Smooth muscle cell (in vitro differentiated cells): ENCODE results near the gene CLEC4M. TPM values are rescaled to one million over a fixed set of nuclear protein-coding genes. Genes with fewer than 3 reads are reported as not detected.

Source experiments
- DNase-seq: peaks from one replicate; lab custom pipeline; 2025; ENCODE audit not compliant: unreplicated experiment; lab: John Stamatoyannopoulos, UW
- H2AFZ ChIP-seq: fragments of 200-600 bp; sonication (generic); 2 replicates; pipeline ENCODE4 v1.6.0; 2016; ENCODE audit warnings: antibody characterized with exemption, low read depth, mild to moderate bottlenecking
- H3F3A ChIP-seq: fragments of 200-600 bp; sonication (generic); 2 replicates; pipeline ENCODE4 v1.6.0; 2017; ENCODE audit warnings: antibody characterized with exemption, low read depth
- H3K27ac ChIP-seq: fragments of 200-600 bp; sonication (generic); 2 replicates; pipeline ENCODE4 v1.5.1; 2016; ENCODE audit warnings: low read depth, mild to moderate bottlenecking
- H3K27me3 ChIP-seq: fragments of 200-600 bp; sonication (generic); 2 replicates; pipeline ENCODE4 v1.6.1; 2016; ENCODE audit warnings: low read depth, mild to moderate bottlenecking
- H3K36me3 ChIP-seq: fragments of 200-600 bp; sonication (generic); 2 replicates; pipeline ENCODE4 v1.5.1; 2016; ENCODE audit warnings: low read depth
- H3K4me1 ChIP-seq: fragments of 200-600 bp; sonication (generic); 2 replicates; pipeline ENCODE4 v1.5.1; 2016; ENCODE audit warnings: low read depth
- H3K4me2 ChIP-seq: fragments of 200-600 bp; sonication (generic); 2 replicates; pipeline ENCODE4 v1.6.0; 2016; ENCODE audit warnings: mild to moderate bottlenecking
- H3K4me3 ChIP-seq: fragments of 200-600 bp; sonication (generic); 2 replicates; pipeline ENCODE4 v1.5.1; 2016; ENCODE audit warnings: mild to moderate bottlenecking
- H3K79me2 ChIP-seq: fragments of 200-600 bp; sonication (generic); 2 replicates; pipeline ENCODE4 v1.6.0; 2016; ENCODE audit warnings: low read depth, mild to moderate bottlenecking
- H3K9ac ChIP-seq: fragments of 200-600 bp; sonication (generic); 2 replicates; pipeline ENCODE4 v1.6.0; 2016; ENCODE audit warnings: low read depth
- H3K9me3 ChIP-seq: fragments of 200-600 bp; sonication (generic); replicated peaks from 2 replicates; pipeline ENCODE4 v1.5.1; 2016; ENCODE audit warnings: low read depth
- H4K20me1 ChIP-seq: fragments of 200-600 bp; sonication (generic); 2 replicates; pipeline ENCODE4 v1.6.0; 2016; ENCODE audit warnings: low read depth
- WGBS: methylation state at CpG from one replicate; pipeline ENCODE4 v1.1.7; 2016; ENCODE audit warnings: low lambda C conversion rate; 5-methylcytosine and 5-hydroxymethylcytosine counted together
- polyA plus RNA-seq: library from polyadenylated mRNA; unstranded; fragments of >200 nt; fragmentation: Nextera tagmentation; extraction: Ambion mirVana; gene quantifications from 2 replicates; pipeline ENCODE4 v1.2.1, GENCODE V29; 2016
- total RNA-seq: library from RNA; depleted of rRNA; stranded (reverse); fragments of >200 nt; gene quantifications from 2 replicates; pipeline ENCODE4 v1.2.3, GENCODE V29; 2014
- TF ChIP-seq, protein P1 (sequence below): fragments of 200-600 bp; sonication (generic); IDR thresholded peaks from 2 replicates; pipeline ENCODE4 v1.5.1; 2017; ENCODE audit warnings: borderline replicate concordance, mild to moderate bottlenecking, antibody characterized with exemption; ENCODE audit not compliant: insufficient read depth, poor library complexity, severe bottlenecking

Gene CLEC4M
- total and polyA plus RNA-seq, 2 experiments from 2014 or later: not detected

DNA sequence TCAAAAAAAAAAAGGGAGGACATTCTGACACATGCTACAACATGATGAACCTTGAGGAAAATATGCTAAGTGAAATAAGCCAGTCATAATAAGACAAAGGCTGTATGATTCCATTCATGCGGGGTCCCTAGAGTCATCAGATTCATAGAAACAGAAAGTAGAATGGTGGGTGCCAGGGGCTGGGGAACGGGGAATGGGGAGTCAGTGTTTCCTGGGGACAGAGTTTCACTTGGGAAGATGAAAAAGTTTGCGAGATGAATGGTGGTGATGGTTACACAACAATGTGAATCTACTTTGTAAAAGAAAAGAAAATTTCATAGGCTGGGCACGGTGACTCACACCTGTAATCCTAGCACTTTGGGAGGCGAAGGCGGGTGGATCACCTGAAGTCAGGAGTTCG, 25.0 kb upstream of the CLEC4M start:
- H3K9ac ChIP-seq: no peak overlapping the region
- no peaks in the 10 kb centered on the region for H3F3A ChIP-seq
- H3K4me3 ChIP-seq: no peak overlapping the region
- H4K20me1 ChIP-seq: no peaks in the 10 kb centered on the region
- TF ChIP-seq, protein P1, sequence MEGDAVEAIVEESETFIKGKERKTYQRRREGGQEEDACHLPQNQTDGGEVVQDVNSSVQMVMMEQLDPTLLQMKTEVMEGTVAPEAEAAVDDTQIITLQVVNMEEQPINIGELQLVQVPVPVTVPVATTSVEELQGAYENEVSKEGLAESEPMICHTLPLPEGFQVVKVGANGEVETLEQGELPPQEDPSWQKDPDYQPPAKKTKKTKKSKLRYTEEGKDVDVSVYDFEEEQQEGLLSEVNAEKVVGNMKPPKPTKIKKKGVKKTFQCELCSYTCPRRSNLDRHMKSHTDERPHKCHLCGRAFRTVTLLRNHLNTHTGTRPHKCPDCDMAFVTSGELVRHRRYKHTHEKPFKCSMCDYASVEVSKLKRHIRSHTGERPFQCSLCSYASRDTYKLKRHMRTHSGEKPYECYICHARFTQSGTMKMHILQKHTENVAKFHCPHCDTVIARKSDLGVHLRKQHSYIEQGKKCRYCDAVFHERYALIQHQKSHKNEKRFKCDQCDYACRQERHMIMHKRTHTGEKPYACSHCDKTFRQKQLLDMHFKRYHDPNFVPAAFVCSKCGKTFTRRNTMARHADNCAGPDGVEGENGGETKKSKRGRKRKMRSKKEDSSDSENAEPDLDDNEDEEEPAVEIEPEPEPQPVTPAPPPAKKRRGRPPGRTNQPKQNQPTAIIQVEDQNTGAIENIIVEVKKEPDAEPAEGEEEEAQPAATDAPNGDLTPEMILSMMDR: no peak
- H3K4me1 ChIP-seq: no peaks in the 10 kb centered on the region
- no peak overlapping the region for H2AFZ ChIP-seq
- H3K4me2 ChIP-seq: no peak overlapping the region
- H3K9me3 ChIP-seq: no peaks in the 10 kb centered on the region
- H3K27ac ChIP-seq: no peak overlapping the region
- no peaks in the 10 kb centered on the region for H3K36me3 ChIP-seq
- 79% methylated on average over 7 of the region's 7 CpGs for WGBS
- H3K27me3 ChIP-seq: peaks cover 24% of the 10 kb centered on the region
- no peak for DNase-seq
- no peaks in the 10 kb centered on the region for H3K79me2 ChIP-seq

DNA sequence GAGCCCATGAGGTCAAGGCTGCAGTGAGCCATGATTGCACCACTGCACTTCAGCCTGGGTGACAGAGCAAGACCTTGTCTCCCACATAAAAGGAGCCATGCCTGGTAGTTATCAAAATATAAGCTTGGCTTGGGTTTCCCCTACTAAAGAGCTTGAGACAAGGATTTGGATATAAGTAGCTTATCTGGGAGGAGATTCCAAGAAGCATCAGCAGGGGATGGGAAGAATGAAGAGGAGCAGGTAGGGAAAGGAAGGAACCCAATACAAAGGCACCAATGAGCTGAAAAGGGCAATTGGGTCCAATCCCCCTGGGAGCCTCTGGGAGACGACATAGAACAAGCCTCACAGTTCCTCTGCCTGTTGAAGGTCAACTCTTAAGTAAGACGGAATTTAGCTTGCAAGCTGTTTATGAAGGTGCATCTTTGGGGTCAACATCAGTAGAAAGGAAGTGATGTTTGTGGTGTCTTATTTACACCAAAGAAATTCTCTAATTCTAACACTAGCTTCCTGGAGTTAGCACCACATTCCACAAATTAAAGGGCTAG, 23.8 kb upstream of the CLEC4M start:
- no peaks in the 10 kb centered on the region for H3K36me3 ChIP-seq
- no peaks in the 10 kb centered on the region for H3K4me1 ChIP-seq
- no peaks in the 10 kb centered on the region for H3K79me2 ChIP-seq
- no peak overlapping the region for H3K4me3 ChIP-seq
- DNase-seq: no peak
- no peaks in the 10 kb centered on the region for H4K20me1 ChIP-seq
- TF ChIP-seq, protein P1: no peak
- H3K4me2 ChIP-seq: no peak overlapping the region
- H2AFZ ChIP-seq: no peak overlapping the region
- no peaks in the 10 kb centered on the region for H3F3A ChIP-seq
- 69% methylated on average over 2 of the region's 2 CpGs for WGBS
- peaks cover 30% of the 10 kb centered on the region for H3K27me3 ChIP-seq
- no peaks in the 10 kb centered on the region for H3K9me3 ChIP-seq
- H3K9ac ChIP-seq: no peak overlapping the region
- no peak overlapping the region for H3K27ac ChIP-seq

DNA sequence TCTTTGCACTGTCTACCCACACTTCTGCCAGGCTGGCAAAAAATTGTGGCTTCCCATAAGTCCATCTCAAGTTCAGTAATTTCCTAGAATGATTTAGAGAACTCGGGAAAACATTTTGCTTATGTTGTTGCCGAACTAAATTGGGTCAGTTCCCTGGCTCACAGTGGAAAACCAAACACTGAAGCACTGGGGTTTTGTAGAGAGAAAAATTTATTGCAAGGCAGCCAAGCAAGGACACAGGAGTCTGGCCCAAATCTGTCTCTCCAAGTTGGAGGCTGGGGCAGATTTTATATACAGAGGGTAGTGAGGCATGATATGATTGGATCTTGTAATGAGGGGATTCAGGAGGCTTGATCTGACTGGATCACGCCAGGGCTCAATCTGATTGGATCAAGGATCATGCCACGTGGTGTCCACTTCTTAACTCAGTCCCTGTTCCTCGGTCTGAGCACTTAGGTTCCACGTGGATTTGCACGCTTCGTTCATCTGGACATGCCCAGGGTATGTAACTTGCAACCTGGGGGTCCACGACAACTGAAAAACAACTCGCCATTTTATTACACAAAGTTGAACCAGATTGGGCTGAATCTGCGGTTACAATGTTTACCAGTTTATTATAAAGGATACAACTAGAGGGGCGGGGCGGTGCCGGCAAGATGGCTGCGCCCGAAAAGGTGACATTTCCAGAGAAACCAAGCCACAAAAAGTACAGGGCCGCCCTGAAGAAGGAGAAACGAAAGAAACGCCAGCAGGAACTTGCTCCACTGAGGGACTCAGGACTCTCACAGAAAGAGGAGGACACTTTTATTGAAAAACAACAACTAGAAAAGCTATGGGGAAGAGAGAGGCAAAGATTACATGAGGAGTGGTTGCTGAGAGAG, 23.0 kb upstream of the CLEC4M start:
- no peak overlapping the region for H2AFZ ChIP-seq
- no peak for DNase-seq

More for the DNA sequence above, 23.0 kb upstream of the CLEC4M start:
- no peak overlapping the region for H3K9ac ChIP-seq
- TF ChIP-seq, protein P1: no peak
- no peaks in the 10 kb centered on the region for H3K4me1 ChIP-seq
- no peaks in the 10 kb centered on the region for H3K36me3 ChIP-seq
- H3K4me3 ChIP-seq: no peak overlapping the region
- no peaks in the 10 kb centered on the region for H4K20me1 ChIP-seq
- H3K27me3 ChIP-seq: peaks cover 32% of the 10 kb centered on the region
- 86% methylated on average over 19 of the region's 19 CpGs for WGBS
- no peaks in the 10 kb centered on the region for H3F3A ChIP-seq
- H3K9me3 ChIP-seq: no peaks in the 10 kb centered on the region
- no peak overlapping the region for H3K4me2 ChIP-seq
- no peaks in the 10 kb centered on the region for H3K79me2 ChIP-seq
- H3K27ac ChIP-seq: no peak overlapping the region
